Measurements from ENCODE around the gene LCNL1. TPM values are rescaled to one million over a fixed set of nuclear protein-coding genes. Genes with fewer than 3 reads are reported as not detected.

LCNL1 gene
- total and polyA plus RNA-seq, 2 of the 13 experiments (the other 11 are each of a cell fraction or from before 2014, with no cell fraction given), result not detected

DNA sequence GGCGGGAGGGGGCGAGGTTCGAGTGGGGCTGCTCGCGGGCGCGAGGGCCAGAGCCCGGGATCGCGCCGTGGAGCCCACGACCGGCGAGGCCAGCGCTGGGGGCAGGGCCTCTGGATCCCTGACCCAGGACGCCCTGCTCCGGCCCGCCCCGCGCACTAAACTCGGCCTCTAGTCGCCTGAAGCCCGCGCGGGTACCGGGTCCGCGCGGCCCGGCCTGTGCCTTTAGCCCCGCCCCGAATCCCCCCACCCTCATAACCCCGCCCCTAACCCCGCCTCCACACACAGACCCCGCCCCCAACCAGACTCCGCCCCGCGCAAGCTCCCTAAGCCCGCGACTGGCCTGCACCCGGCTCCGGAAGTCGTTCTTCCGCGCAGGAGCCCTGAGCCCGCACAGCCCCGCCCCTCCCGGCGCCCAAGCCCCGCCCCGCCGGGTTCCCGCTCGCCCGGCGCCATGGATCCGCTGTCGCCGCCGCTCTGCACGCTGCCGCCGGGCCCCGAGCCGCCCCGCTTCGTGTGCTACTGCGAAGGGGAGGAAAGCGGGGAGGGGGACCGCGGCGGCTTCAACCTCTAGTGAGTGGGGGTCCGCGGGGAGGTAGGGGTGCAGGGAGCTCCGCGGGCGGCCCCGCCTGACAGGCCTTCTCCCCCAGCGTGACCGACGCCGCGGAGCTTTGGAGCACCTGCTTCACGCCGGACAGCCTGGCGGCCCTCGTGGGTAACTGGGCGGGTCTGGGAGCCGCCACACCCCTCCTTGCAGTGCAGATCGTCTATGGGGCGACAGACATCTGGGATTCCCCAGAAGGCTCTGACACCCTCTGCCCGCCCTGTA is 9.4 kb downstream of the LCNL1 start, which contains the start of gene PAXX (continued):
- TF ChIP-seq, protein P1, sequence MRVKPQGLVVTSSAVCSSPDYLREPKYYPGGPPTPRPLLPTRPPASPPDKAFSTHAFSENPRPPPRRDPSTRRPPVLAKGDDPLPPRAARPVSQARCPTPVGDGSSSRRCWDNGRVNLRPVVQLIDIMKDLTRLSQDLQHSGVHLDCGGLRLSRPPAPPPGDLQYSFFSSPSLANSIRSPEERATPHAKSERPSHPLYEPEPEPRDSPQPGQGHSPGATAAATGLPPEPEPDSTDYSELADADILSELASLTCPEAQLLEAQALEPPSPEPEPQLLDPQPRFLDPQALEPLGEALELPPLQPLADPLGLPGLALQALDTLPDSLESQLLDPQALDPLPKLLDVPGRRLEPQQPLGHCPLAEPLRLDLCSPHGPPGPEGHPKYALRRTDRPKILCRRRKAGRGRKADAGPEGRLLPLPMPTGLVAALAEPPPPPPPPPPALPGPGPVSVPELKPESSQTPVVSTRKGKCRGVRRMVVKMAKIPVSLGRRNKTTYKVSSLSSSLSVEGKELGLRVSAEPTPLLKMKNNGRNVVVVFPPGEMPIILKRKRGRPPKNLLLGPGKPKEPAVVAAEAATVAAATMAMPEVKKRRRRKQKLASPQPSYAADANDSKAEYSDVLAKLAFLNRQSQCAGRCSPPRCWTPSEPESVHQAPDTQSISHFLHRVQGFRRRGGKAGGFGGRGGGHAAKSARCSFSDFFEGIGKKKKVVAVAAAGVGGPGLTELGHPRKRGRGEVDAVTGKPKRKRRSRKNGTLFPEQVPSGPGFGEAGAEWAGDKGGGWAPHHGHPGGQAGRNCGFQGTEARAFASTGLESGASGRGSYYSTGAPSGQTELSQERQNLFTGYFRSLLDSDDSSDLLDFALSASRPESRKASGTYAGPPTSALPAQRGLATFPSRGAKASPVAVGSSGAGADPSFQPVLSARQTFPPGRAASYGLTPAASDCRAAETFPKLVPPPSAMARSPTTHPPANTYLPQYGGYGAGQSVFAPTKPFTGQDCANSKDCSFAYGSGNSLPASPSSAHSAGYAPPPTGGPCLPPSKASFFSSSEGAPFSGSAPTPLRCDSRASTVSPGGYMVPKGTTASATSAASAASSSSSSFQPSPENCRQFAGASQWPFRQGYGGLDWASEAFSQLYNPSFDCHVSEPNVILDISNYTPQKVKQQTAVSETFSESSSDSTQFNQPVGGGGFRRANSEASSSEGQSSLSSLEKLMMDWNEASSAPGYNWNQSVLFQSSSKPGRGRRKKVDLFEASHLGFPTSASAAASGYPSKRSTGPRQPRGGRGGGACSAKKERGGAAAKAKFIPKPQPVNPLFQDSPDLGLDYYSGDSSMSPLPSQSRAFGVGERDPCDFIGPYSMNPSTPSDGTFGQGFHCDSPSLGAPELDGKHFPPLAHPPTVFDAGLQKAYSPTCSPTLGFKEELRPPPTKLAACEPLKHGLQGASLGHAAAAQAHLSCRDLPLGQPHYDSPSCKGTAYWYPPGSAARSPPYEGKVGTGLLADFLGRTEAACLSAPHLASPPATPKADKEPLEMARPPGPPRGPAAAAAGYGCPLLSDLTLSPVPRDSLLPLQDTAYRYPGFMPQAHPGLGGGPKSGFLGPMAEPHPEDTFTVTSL (CRISPR knock-in tag; IDR thresholded peaks at IDR 0.05; ENCODE audit: borderline replicate concordance), result no peak
- TF ChIP-seq ZNF564 (CRISPR knock-in tag; IDR thresholded peaks at IDR 0.05), result 0 out of 2 replicates have a peak, but pooled peaks have one; percentile 24
- TF ChIP-seq ZNF891 (CRISPR knock-in tag; IDR thresholded peaks at IDR 0.05), result peak; percentile 44; the same call in 1 of the 2 replicates
- no peak for TF ChIP-seq CHD4 (IDR thresholded peaks at IDR 0.05; ENCODE audit: borderline replicate concordance, low read length)
- TF ChIP-seq AHR (CRISPR knock-in tag; IDR thresholded peaks at IDR 0.05), result 0 out of 2 replicates have a peak, but pooled peaks have one; percentile 67
- TF ChIP-seq NONO (IDR thresholded peaks at IDR 0.05), result no peak
- peak; percentile 47; the same call in 1 of the 2 replicates for TF ChIP-seq NONO (CRISPR knock-in tag; conservative IDR thresholded peaks at IDR 0.05)
- no peak for TF ChIP-seq TCF12 (IDR thresholded peaks at IDR 0.05)
- no peak for TF ChIP-seq TCF12 (CRISPR knock-in tag; IDR thresholded peaks at IDR 0.05)
- TF ChIP-seq ZBTB37 (CRISPR knock-in tag; IDR thresholded peaks at IDR 0.05), result no peak
- TF ChIP-seq, protein P2, sequence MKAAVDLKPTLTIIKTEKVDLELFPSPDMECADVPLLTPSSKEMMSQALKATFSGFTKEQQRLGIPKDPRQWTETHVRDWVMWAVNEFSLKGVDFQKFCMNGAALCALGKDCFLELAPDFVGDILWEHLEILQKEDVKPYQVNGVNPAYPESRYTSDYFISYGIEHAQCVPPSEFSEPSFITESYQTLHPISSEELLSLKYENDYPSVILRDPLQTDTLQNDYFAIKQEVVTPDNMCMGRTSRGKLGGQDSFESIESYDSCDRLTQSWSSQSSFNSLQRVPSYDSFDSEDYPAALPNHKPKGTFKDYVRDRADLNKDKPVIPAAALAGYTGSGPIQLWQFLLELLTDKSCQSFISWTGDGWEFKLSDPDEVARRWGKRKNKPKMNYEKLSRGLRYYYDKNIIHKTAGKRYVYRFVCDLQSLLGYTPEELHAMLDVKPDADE (CRISPR knock-in tag; IDR thresholded peaks at IDR 0.05), result no peak
- no peak for TF ChIP-seq ZNF660 (CRISPR knock-in tag; IDR thresholded peaks at IDR 0.05; ENCODE audit: borderline replicate concordance, low read depth)
- no peak for TF ChIP-seq PATZ1 (CRISPR knock-in tag; IDR thresholded peaks at IDR 0.05)
- 0 out of 2 replicates have a peak, but pooled peaks have one; percentile 45 for TF ChIP-seq ZNF704 (CRISPR knock-in tag; IDR thresholded peaks at IDR 0.05; ENCODE audit: borderline replicate concordance)
- no peak for TF ChIP-seq ZNF556 (CRISPR knock-in tag; IDR thresholded peaks at IDR 0.05; ENCODE audit: borderline replicate concordance)
